HepG2 (cell line): ENCODE measurements around the gene SHBG. TPM values are rescaled to one million over a fixed set of nuclear protein-coding genes. Genes with fewer than 3 reads are reported as not detected.

Source experiments
- CENPX ChIP-seq: sonication (generic); formaldehyde crosslinking; IDR thresholded peaks from 2 replicates; pipeline ENCODE4 v1.9.0; 2021; ENCODE audit warnings: mild to moderate bottlenecking, missing genetic modification reagents, moderate library complexity
- DNMT3B ChIP-seq: conservative IDR thresholded peaks from 2 replicates; pipeline ENCODE4 v1.6.1; 2016; ENCODE audit warnings: missing biosample characterization, control low read depth
- GFI1 ChIP-seq: sonication (generic); formaldehyde crosslinking; IDR thresholded peaks from 2 replicates; pipeline ENCODE4 v1.5.0; 2020; ENCODE audit warnings: missing genetic modification reagents, mild to moderate bottlenecking, borderline replicate concordance
- HOXA3 ChIP-seq: sonication (generic); formaldehyde crosslinking; IDR thresholded peaks from 2 replicates; pipeline ENCODE4 v1.5.0; 2020; ENCODE audit warnings: missing genetic modification reagents
- KDM5B ChIP-seq: sonication (generic); formaldehyde crosslinking; IDR thresholded peaks from 2 replicates; pipeline ENCODE4 v1.4.0; 2020; ENCODE audit warnings: missing genetic modification reagents, mild to moderate bottlenecking, borderline replicate concordance
- MXI1 ChIP-seq: IDR thresholded peaks from 3 replicates; pipeline ENCODE4 v1.6.1; 2012; ENCODE audit warnings: low read depth, low read length, inconsistent platforms, borderline replicate concordance
- MYC ChIP-seq: sonication (generic); formaldehyde crosslinking; IDR thresholded peaks from 2 replicates; pipeline ENCODE4 v1.9.0; 2021; ENCODE audit warnings: missing genetic modification reagents, borderline replicate concordance
- NFATC3 ChIP-seq: sonication (generic); formaldehyde crosslinking; IDR thresholded peaks from 2 replicates; pipeline ENCODE4 v1.5.1; 2020; ENCODE audit warnings: mild to moderate bottlenecking, missing genetic modification reagents
- NONO ChIP-seq, 2 experiments: fragments of 450-650 bp in 1 of 2; sonication (generic) in 1 of 2; formaldehyde crosslinking in 1 of 2; IDR thresholded peaks in 1 of 2; conservative IDR thresholded peaks in 1 of 2; 2 replicates each; pipeline versions ENCODE4 v1.6.1 to v1.8.0; 2017 to 2022; ENCODE audit warnings: mild to moderate bottlenecking in 1 of 2, missing genetic modification reagents in 1 of 2, moderate library complexity in 1 of 2
- PRMT3 ChIP-seq: sonication (generic); formaldehyde crosslinking; IDR thresholded peaks from 2 replicates; pipeline ENCODE4 v1.8.1; 2022; ENCODE audit warnings: low read depth, mild to moderate bottlenecking, moderate library complexity, missing genetic modification reagents, borderline replicate concordance
- RAD51 ChIP-seq: fragments of 450-650 bp; IDR thresholded peaks from 2 replicates; pipeline ENCODE4 v1.6.1; 2016; ENCODE audit warnings: borderline replicate concordance
- SALL2 ChIP-seq: sonication (generic); formaldehyde crosslinking; IDR thresholded peaks from 2 replicates; pipeline ENCODE4 v1.8.1; 2023; ENCODE audit warnings: mild to moderate bottlenecking, missing genetic modification reagents, inconsistent platforms
- TCF7 ChIP-seq: sonication (generic); IDR thresholded peaks from 2 replicates; pipeline ENCODE4 v1.6.1; 2016; ENCODE audit warnings: antibody characterized with exemption, low read depth
- ZKSCAN5 ChIP-seq: sonication (generic); formaldehyde crosslinking; IDR thresholded peaks from 2 replicates; pipeline ENCODE4 v1.5.1; 2020; ENCODE audit warnings: mild to moderate bottlenecking, missing genetic modification reagents
- ZMYM3 ChIP-seq: sonication (generic); formaldehyde crosslinking; IDR thresholded peaks from 2 replicates; pipeline ENCODE4 v1.5.1; 2020; ENCODE audit warnings: mild to moderate bottlenecking, missing genetic modification reagents
- ZNF205 ChIP-seq: IDR thresholded peaks from 2 replicates; pipeline ENCODE4 v1.6.1; 2018; ENCODE audit warnings: missing biosample characterization, missing genetic modification reagents
- ZNF430 ChIP-seq: sonication (generic); formaldehyde crosslinking; IDR thresholded peaks from 2 replicates; pipeline ENCODE4 v1.9.0; 2021; ENCODE audit warnings: mild to moderate bottlenecking, missing genetic modification reagents
- ZNF572 ChIP-seq: sonication (generic); formaldehyde crosslinking; IDR thresholded peaks from 2 replicates; pipeline ENCODE4 v1.5.1; 2020; ENCODE audit warnings: mild to moderate bottlenecking, missing genetic modification reagents
- ZNF607 ChIP-seq: sonication (generic); formaldehyde crosslinking; IDR thresholded peaks from 2 replicates; pipeline ENCODE4 v1.5.1; 2020; ENCODE audit warnings: missing genetic modification reagents, mild to moderate bottlenecking, borderline replicate concordance
- ZNF891 ChIP-seq: sonication (generic); formaldehyde crosslinking; IDR thresholded peaks from 2 replicates; pipeline ENCODE4 v1.5.0; 2020; ENCODE audit warnings: mild to moderate bottlenecking, missing genetic modification reagents
- polyA plus RNA-seq, 8 experiments: library from polyadenylated mRNA; depleted of rRNA in 3 of 8; stranded (reverse) in 7 of 8; unstranded in 1 of 8; fragments of >200 nt; fragmentation: Illumina TruSeq in 4 of 8; extraction: Trizol in 4 of 8; gene quantifications; 2 replicates each; pipeline versions ENCODE4 v1.2.1 to v1.2.3, GENCODE V29; 2011 to 2016; ENCODE audit warnings: low read depth in 4 of 8, missing spikeins in 1 of 8, mixed read lengths in 1 of 8; ENCODE audit not compliant: insufficient read depth in 1 of 8
- total RNA-seq, 5 experiments: library from RNA; depleted of rRNA; stranded (reverse); fragments of >200 nt; fragmentation: Illumina TruSeq; extraction: Trizol; gene quantifications; 2 replicates each; pipeline ENCODE4 v1.2.3, GENCODE V29; 2016; ENCODE audit warnings: low read depth in 1 of 5
- TF ChIP-seq, protein P1 (sequence below): sonication (generic); formaldehyde crosslinking; IDR thresholded peaks from 2 replicates; pipeline ENCODE4 v1.4.0; 2020; ENCODE audit warnings: missing genetic modification reagents, borderline replicate concordance
- TF ChIP-seq, protein P2 (sequence below): sonication (generic); formaldehyde crosslinking; IDR thresholded peaks from 2 replicates; pipeline ENCODE4 v1.8.0; 2023; ENCODE audit warnings: mild to moderate bottlenecking, missing genetic modification reagents
- TF ChIP-seq, protein P3 (sequence below): sonication (generic); formaldehyde crosslinking; IDR thresholded peaks from 2 replicates; pipeline ENCODE4 v1.5.1; 2020; ENCODE audit warnings: missing genetic modification reagents, mild to moderate bottlenecking, borderline replicate concordance
- TF ChIP-seq, protein P4 (sequence below): sonication (generic); formaldehyde crosslinking; IDR thresholded peaks from 2 replicates; pipeline ENCODE4 v1.5.1; 2020; ENCODE audit warnings: missing genetic modification reagents, mild to moderate bottlenecking, borderline replicate concordance

SHBG gene
- total and polyA plus RNA-seq, 2 of the 13 experiments (the other 11 are each of a cell fraction or from before 2014, with no cell fraction given): 4.0 to 6.1 TPM

DNA sequence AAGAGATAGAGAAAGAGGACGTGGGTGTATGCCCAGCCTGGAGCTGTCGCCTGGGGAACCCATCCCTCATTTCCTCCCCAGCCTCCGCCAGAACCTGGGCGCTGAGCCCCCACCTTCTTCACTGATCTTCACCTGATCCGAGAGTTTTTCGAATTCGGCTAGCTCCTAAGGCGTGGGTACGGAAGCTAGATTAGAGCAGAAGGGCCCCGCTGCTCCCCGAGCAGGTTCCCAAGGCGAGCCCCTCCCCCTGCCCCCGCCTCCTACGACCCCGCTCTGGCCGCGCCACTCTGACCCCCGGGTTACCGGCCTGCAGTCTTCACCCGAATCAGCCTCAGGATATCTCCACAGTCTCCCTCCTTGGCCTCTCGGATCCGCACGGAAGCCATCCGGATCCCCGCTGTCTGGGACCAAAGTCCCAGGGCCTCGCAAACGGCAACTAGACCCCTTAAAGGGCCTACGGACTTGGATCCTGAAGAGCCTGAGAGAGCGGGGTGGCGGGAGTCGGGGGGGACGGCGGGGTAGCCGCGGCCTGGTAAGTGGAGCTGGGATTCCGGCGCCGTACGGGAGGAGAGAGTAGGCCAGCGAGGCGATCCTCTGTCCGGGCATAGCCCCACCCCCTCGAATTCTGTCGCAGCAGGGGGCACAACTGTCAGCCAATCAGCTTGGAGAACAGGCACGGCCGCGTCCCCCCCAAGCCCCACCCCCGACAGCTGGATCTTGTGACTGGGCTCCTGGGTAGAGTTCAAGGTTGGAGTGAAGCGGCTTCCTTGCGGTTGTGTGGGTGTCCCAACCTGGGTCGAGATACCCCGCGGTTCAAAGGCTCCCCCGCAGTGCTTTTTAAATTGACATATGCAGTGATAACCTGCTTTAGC, 2.4 kb upstream of the SHBG start, which contains the start of gene SAT2 (continued):
- TF ChIP-seq ZNF430 (CRISPR knock-in tag): peak; percentile 81; the same call in 1 of the 2 replicates
- peak; percentile 66; the same call in 1 of the 3 replicates for TF ChIP-seq MXI1
- no peak for TF ChIP-seq PRMT3 (CRISPR knock-in tag)
- TF ChIP-seq ZNF205 (CRISPR knock-in tag): 0 out of 2 replicates have a peak, but pooled peaks have one; percentile 33
- TF ChIP-seq ZNF572 (CRISPR knock-in tag): no peak
- TF ChIP-seq SALL2: no peak; the same call in 1 of the 2 replicates
- TF ChIP-seq RAD51: no peak
- TF ChIP-seq, protein P1, sequence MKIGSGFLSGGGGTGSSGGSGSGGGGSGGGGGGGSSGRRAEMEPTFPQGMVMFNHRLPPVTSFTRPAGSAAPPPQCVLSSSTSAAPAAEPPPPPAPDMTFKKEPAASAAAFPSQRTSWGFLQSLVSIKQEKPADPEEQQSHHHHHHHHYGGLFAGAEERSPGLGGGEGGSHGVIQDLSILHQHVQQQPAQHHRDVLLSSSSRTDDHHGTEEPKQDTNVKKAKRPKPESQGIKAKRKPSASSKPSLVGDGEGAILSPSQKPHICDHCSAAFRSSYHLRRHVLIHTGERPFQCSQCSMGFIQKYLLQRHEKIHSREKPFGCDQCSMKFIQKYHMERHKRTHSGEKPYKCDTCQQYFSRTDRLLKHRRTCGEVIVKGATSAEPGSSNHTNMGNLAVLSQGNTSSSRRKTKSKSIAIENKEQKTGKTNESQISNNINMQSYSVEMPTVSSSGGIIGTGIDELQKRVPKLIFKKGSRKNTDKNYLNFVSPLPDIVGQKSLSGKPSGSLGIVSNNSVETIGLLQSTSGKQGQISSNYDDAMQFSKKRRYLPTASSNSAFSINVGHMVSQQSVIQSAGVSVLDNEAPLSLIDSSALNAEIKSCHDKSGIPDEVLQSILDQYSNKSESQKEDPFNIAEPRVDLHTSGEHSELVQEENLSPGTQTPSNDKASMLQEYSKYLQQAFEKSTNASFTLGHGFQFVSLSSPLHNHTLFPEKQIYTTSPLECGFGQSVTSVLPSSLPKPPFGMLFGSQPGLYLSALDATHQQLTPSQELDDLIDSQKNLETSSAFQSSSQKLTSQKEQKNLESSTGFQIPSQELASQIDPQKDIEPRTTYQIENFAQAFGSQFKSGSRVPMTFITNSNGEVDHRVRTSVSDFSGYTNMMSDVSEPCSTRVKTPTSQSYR: no peak
- no peak for TF ChIP-seq NONO (IDR thresholded peaks at IDR 0.05)
- TF ChIP-seq NONO (CRISPR knock-in tag; conservative IDR thresholded peaks at IDR 0.05): peak; percentile 35; the same call in 1 of the 2 replicates
- no peak for TF ChIP-seq ZKSCAN5 (CRISPR knock-in tag)
- no peak for TF ChIP-seq NFATC3 (CRISPR knock-in tag)
- 0 out of 2 replicates have a peak, but pooled peaks have one; percentile 34 for TF ChIP-seq ZMYM3 (CRISPR knock-in tag)
- TF ChIP-seq, protein P2, sequence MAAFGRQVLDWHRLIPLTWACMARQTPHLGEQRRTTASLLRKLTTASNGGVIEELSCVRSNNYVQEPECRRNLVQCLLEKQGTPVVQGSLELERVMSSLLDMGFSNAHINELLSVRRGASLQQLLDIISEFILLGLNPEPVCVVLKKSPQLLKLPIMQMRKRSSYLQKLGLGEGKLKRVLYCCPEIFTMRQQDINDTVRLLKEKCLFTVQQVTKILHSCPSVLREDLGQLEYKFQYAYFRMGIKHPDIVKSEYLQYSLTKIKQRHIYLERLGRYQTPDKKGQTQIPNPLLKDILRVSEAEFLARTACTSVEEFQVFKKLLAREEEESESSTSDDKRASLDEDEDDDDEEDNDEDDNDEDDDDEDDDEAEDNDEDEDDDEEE: peak; percentile 72; the same call in 1 of the 2 replicates
- peak; percentile 52; the same call in 1 of the 2 replicates for TF ChIP-seq KDM5B (CRISPR knock-in tag)
- peak; percentile 82 for TF ChIP-seq HOXA3 (CRISPR knock-in tag)
- TF ChIP-seq GFI1 (CRISPR knock-in tag): peak; percentile 61; the same call in 1 of the 2 replicates
- TF ChIP-seq, protein P3, sequence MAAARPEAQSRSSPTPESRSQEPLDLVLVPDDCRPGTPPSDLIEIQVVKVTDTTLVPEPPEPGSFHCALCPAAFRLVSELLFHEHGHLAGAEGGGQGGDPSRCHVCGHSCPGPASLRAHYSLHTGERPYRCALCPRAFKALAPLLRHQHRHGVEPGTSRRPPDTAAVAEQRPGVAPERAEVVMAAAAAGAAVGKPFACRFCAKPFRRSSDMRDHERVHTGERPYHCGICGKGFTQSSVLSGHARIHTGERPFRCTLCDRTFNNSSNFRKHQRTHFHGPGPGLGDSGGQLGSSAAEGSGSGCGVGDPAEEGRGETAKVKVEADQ (CRISPR knock-in tag): peak; percentile 12; the same call in 1 of the 2 replicates
- TF ChIP-seq MYC: peak; percentile 50; the same call in 1 of the 2 replicates
- TF ChIP-seq, protein P4, sequence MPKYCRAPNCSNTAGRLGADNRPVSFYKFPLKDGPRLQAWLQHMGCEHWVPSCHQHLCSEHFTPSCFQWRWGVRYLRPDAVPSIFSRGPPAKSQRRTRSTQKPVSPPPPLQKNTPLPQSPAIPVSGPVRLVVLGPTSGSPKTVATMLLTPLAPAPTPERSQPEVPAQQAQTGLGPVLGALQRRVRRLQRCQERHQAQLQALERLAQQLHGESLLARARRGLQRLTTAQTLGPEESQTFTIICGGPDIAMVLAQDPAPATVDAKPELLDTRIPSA: no peak
- peak; percentile 45; the same call in 1 of the 2 replicates for TF ChIP-seq ZNF607 (CRISPR knock-in tag)
- no peak for TF ChIP-seq ZNF891 (CRISPR knock-in tag)
- 0 out of 2 replicates have a peak, but pooled peaks have one; percentile 14 for TF ChIP-seq DNMT3B
- TF ChIP-seq CENPX: no peak
- peak; percentile 32; the same call in 1 of the 2 replicates for TF ChIP-seq TCF7
